ENCODE data around the gene PLXNB3.
"Not testable (repeated sequence)": the region's sequence is repeated elsewhere in the genome, so short reads cannot be mapped to it uniquely, and the experiment has no call there.

PLXNB3 gene

DNA sequence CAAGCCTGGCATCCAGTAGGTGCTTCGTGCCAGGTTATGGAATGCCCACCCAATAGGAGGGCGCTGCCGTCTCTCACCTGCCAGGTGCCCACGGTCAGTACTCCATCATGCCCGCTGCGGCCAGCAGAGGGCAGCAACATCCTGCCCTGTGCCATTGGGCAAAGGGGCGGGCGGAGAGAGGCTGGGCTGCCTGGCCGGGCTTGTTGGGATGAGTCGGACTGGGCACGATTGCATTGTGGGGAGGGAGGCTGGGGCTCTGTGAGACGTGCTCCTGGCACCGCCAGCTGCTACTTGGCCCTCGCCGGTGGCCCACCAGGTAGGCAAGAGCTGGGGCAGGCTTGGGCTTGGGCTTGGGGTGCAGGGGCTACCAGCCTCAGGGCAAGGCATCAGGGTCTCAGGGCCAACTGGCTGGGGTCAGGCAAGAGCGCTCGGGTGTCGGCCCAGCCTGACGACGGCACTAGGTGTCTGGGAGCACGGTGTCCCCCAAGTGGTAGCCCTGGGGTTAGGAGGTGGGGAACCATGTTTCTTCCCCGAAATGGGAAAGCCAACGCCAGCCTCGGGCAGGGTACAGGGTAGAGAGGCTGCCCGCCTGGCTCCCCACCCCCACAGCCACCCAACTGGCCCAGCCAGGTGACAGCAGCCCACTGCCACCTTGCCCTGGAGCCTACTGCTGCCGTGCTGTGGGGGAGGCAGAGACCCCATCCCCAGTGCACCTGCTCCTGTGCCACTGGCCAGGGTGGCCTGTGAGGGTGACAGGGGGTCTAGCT, at the start of gene PLXNB3:
TSS of gene PLXNB3 (plus strand) at position 261 of the 767 bp plus-strand sequence. CDS start 1,287 bp downstream, outside the sequence.
- peak; percentile 78 for DNase-seq

DNA sequence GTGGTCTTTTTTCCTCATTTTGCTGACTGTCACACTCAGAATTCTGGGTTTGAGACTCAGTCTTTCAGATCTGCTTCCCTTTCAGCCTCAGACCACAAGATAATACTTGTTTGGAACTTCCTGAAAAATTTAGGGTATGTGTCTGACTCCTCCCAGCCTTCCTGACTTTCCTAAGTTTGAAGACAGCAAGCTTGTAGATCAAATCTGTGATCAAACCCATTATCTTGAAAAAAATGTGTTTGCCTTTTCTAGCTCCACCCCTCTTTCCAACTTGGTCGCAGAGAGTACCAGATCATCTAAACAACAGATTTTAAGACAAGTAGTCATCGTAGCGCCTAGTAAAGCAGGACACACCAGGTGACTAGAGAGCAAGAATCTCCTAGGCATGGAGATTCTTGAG, 49.8 kb upstream of the PLXNB3 start:
- no peak for DNase-seq

DNA sequence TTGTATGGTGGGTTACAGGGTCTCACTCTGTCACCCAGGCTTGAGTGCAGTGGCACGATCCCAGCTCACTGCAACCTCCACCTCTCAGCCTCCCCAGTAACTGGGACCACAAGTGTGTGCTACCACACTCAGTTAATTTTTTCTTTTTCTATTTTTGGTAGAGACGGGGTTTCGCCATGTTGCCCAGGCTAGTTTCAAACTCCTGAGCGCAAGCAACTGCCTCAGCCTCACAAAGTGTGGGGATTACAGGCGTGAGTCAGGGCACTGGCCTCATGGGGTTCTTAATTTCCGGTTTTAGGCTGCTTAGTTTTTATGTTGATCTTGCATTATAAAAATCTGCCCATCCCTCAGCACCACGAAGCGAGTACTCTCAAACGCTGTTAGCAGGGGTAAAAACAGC, 46.6 kb upstream of the PLXNB3 start:
- no peak for DNase-seq

DNA sequence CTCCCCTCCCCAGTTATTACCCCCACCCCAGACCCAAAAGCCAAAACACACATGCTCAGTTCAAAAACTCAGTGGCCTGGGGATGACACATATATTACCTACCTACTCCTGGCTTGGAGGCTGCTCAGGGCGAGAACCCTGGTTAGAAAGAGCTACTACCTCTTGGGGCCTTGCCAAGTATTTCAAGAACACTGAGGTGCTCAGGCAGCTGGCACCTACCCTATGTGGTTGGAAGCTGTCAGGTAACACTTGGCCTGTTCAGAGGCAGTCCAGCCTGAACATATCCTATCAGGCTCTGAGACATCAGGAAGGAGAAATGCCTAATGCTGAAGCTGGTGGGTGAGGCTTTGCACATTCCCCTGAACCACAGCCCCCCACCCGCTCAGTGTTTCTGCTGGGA, 44.8 kb upstream of the PLXNB3 start:
- DNase-seq = no peak

DNA sequence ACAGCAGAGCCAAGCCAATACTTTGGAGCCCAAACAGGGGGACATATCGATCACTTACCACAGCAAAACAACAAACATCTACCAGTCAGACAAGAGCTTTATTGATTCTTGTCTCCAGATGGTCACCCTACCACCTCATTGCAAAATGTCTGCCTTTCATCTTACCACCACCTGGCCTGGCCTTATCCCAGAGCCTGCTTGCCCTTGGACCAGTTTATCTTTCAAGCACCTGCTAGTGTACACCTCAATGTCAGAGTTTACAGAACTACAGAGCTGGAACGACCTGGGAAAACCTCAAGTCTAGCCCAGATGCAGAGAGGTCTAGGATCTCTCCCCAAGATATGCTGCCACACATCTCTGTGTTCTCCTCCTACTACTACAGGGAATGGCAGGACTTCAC, 44.3 kb upstream of the PLXNB3 start:
- DNase-seq = no peak

DNA sequence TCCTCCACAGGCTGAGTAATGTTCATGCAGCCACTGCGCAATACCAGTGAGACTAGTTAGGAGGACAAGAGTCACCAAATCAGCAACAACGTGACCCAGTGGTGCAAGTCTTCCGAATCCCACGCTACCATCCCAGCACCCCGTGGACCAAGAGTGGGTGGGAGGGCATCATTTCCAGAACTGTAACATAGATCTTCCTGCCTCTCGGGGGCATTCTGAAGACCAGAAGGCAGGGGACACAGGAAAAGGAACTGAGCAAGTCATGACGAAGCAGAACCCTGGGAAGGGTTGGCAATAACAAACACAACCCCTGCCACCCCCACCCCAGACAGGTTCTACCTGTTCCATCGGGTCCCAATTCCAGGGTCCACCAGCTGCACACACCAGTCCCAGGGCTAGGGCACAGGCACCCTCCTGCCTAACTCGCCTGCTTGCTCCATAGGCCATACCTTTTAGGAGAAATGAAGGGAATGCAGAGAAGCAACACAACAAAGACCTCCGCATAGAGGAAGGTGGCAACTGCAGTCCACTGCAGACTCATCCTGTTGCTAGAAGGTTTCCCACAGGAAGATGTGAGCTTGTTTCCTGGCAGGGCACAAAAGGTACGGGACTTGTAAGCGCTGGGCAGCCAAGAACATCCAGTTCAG, 41.2 kb upstream of the PLXNB3 start:
- DNase-seq = no peak

DNA sequence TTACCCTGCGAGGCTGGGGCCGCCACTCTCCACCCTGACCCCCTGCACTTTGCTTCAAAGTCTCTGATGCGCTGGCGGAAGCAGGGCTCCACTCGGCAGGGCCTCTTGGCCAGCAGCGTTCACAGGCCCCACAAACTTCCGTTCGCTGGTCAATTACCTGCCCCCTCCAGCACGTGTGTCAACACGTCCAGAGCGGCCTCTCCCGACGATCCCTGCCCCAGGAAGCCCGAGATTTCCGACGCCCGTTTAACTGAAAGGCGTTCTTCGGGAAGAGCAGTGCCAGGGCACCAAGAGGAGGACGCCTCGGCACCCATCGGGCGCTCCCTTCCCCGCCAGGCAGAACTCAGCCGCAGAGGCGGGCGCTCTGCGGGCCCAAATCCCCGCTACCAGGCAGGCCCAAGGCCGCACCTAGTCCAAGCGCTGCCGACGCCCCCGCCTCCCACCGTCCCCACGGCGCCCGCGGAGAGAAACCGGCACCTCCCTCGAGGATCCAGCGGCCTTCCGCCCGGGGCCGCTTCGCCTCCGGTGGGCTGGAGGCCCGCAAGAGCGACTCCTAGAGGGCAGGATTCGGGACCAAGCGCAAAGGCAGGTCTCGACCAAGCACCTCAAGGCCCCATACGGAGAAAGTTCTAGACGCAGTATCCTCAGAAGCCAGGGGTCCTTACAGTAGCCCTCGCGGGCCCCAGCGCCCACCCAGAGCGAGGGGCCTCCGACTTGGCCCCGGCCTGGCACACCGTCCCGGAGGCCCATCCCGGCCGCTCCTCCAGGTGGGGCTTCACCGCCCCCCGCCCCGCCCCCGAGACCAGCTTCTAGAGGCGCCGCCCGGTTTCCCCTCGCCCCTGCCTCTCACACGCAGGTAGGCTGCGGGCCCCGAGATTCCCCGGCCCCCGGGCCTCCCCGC, 40.4 kb upstream of the PLXNB3 start:
- peak; percentile 38 for DNase-seq

DNA sequence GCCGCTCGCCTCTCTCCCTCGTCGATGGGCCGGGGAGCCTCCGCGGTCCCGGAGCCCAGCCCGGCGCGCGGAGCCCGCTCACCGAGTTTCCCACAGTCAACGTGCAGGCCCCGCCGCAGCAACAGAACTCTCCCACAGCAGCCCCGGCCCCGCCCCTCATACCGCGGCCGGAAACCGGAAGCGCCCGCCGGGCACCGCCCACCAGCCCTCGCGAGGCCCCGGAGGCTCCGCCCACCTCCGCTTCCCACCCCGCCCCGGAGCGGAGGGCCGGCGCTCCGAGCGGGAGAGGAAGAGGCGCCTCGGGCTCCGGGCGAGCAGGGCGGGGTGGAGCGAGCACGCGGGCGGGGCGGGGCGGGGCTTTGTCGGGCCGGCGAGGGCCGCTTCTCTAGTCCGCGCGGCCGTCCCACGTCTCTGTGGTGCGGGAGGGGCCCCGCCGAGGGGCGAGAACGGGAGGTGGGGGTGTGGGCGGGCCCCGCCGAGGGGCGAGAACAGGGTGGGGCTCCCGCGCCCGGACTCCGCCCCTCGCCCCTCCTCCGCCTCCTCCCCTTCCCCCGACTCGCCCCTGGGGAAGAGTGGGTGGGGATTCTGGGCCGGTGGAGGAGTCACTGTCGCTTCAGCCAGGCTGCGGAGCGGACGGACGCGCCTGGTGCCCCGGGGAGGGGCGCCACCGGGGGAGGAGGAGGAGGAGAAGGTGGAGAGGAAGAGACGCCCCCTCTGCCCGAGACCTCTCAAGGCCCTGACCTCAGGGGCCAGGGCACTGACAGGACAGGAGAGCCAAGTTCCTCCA, 39.6 kb upstream of the PLXNB3 start, which contains the start of the genes ABCD1 and BCAP31:
TSS of gene ABCD1 (plus strand) at position 605 of the 787 bp plus-strand sequence. CDS start 411 bp downstream, outside the sequence.
TSS of gene BCAP31 (minus strand) at position 136 of the 787 bp plus-strand sequence. CDS start 1,143 bp downstream, outside the sequence.
- peak; percentile 93 for DNase-seq

DNA sequence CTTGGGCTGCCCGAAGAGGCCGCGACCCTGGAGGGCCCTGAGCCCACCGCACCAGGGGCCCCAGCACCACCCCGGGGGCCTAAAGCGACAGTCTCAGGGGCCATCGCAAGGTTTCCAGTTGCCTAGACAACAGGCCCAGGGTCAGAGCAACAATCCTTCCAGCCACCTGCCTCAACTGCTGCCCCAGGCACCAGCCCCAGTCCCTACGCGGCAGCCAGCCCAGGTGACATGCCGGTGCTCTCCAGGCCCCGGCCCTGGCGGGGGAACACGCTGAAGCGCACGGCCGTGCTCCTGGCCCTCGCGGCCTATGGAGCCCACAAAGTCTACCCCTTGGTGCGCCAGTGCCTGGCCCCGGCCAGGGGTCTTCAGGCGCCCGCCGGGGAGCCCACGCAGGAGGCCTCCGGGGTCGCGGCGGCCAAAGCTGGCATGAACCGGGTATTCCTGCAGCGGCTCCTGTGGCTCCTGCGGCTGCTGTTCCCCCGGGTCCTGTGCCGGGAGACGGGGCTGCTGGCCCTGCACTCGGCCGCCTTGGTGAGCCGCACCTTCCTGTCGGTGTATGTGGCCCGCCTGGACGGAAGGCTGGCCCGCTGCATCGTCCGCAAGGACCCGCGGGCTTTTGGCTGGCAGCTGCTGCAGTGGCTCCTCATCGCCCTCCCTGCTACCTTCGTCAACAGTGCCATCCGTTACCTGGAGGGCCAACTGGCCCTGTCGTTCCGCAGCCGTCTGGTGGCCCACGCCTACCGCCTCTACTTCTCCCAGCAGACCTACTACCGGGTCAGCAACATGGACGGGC, 38.8 kb upstream of the PLXNB3 start:
- DNase-seq = peak; percentile 44

DNA sequence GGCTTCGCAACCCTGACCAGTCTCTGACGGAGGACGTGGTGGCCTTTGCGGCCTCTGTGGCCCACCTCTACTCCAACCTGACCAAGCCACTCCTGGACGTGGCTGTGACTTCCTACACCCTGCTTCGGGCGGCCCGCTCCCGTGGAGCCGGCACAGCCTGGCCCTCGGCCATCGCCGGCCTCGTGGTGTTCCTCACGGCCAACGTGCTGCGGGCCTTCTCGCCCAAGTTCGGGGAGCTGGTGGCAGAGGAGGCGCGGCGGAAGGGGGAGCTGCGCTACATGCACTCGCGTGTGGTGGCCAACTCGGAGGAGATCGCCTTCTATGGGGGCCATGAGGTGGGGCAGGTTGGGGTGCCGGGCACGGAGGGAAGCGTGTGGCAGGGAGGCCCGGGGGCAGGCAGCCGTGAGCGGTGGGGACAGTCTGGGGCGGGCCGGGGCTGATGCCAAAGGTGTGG, 38.2 kb upstream of the PLXNB3 start:
- DNase-seq = no peak

DNA sequence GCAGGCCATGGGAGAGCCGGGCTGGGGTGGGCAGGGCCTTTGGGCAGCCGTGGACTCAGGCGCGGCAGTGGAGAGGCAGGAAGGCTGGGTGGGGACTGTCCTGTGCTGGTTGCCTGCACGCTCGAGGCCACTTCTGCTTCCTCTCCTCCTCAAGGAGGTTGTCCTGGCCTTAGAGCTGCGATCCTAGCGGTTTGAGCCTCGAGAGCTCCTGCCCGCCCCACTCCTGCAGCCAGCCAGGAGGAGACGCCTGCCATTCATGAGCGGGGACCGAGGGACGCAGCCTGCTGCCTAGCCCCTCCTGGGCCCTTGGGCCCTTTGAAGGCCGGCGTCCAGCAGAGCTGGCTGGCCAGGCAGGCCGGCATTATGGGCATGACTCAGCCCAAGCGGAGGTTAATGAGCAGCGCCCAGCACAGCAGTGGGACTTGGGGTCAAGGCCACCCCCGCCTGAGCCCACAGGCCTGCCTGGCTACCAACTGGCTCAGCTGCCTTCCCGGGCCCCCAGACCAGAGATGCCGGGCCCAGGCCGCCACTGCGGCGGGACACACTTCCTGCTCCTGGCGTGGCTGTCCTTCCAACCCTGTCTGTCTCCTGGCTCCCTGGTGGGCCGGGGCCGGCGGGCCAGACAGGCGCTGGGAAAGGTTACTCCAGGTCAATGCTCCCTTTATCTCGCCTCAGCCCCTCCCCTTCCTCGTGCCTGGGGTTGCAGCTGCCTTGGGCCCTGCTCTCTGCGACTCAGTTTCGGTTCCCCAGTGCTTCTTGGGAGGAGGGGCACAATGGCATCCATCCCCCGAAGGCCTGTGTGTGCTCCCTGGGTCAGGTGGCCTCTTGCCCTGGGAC, 37.5 kb upstream of the PLXNB3 start:
- DNase-seq = peak; percentile 71

DNA sequence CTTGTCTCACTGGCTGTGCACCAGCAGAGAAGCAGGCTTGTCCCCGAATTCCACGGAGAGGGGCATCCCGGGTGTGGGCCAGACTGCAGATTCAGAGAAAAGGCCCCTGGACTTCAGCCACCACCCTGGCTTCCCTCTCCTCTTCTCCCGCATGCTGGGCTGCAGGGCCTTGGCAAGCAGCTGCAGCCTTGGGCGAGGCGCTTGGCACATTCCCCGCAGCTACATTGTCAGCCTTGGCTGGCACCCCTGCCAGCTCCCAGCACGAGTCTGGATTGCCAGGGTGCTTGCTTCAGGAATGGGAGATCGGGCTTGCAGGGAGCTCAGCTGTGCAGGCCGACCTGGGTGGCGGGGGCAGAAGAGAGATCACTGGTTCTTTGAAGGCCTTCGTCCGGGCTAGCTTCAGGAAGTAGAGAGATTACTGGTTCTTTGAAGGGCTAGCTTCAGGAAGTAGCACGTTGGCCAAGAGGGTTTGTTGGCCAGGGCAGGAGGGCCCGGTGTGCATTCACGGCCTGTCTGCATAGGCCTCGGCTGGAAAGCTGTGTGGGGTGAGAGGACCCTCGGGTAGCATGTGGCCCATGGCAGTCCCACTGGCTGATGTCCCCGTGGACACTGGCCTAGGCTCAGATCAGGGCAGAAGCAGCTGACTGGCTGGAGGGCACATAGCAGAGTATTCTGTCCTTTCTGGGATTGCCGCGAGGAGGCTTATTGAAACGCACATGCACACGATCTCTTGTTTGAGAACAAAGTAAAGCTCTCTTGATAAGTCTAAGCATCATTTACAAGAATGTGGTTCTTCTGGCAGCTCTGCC, 36.7 kb upstream of the PLXNB3 start:
- peak; percentile 63 for DNase-seq

DNA sequence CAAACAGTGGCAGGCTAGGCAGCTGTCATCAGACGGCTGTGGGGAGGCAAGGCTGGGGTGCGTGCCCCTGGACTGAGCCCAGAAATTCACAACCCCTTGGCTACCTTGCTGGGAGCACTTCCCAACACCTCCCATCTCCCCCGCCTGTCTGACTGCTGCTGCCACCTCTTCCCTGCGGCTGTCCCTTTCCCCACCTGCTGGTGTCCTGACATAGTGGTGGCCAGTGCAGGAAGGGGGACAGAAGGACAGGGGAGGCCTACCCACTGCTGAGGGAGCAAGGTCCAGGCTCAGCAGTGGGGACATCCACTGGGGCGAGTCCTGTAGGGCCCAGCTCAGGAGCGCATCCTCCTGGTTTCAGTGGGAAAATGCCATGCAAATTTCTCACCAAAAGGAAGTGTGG, 36.0 kb upstream of the PLXNB3 start:
- DNase-seq = no peak

DNA sequence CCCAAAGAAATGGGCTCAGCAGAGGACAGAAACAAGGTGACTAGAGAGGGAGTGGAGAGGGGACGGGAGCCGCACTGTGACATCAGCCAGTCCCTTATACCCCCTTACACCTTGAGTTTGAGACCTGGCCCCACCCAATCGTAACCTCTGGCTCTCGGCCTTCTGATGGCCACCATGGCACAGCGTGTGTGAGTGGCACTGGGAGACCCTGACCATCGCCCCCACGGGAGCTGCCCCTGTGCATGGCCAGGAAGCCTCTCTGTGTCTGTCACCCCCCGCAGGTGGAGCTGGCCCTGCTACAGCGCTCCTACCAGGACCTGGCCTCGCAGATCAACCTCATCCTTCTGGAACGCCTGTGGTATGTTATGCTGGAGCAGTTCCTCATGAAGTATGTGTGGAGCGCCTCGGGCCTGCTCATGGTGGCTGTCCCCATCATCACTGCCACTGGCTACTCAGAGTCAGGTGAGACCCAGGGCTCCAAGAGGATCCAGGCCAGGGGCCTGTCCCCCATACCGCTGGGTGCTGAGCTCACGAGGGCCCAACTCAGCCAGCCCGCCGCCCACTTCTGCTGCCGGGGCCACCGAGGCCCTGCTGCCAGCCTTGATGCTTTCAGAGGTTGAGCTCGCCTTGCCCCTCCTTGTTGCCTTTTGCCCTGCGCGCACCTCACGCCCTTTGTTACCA, 35.0 kb upstream of the PLXNB3 start:
- no peak for DNase-seq

DNA sequence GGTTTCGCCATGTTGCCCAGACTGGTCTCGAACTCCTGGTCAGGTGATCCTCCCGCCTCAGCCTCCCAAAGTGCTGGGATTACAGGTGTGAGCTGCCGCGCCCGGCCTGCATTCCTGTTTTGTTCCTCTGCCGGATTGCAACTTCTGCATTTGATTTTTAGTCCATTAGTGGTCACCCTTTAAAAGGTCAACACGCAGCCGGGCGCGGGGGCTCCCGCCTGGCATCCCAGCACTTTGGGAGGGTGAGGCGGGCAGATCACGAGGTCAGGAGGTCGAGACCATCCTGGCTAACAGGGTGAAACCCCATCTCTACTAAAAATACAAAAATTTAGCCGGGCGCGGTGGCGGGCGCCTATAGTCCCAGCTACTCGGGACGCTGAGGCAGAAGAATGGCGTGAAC, 33.9 kb upstream of the PLXNB3 start:
- DNase-seq = not testable (repeated sequence)

DNA sequence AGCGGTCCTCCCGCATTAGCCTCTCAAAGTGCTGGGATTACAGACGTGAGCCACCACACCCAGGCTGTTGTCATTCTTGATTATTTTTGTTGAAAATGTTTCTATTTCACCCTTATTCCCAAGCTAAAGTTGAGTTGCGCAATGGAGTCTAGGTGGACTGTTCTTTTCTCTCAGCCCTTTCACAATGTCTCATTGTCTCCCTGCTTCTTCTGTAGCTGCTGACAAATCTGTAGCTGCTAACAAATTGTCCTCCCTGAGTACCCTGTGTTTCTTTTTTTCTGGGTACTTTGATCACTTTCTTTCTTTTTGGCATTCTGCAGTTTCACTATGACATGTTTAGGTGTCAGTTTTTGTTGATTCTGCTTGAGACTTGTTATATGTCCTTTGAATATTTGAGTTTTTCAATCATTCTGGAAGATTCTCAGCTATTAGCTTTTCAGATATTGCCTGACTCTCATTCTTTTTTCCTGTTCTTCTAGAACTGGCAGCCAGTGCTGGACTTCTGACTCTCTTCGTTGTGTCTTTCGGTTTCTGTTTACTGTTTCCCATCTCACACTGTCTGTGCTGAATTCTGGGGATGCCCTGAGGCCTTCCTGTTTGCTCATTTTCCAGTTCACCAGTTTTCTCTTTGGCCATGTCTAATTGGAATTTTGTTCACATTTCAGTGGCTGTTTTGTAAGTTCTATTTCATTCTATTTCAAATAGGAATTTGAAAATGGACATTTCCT, 32.8 kb upstream of the PLXNB3 start:
- no peak for DNase-seq

DNA sequence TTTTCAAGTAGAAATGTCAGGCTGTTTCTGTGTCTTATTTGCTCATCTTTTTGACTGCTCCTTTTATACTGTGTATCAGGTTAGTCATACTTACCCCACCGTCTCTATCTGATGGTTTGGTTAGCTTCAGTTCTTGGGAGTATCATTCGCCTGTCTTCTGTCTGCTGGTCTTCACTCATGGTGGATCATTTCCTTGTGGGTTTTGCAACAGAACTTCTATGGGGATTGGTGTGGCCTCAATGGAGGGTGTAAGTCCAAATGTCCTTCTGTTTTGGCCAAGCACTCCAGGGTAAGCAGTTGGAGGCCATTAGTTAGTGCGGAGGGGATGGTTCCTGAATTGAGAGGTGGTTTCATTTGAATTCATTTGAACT, 32.2 kb upstream of the PLXNB3 start:
- no peak for DNase-seq

DNA sequence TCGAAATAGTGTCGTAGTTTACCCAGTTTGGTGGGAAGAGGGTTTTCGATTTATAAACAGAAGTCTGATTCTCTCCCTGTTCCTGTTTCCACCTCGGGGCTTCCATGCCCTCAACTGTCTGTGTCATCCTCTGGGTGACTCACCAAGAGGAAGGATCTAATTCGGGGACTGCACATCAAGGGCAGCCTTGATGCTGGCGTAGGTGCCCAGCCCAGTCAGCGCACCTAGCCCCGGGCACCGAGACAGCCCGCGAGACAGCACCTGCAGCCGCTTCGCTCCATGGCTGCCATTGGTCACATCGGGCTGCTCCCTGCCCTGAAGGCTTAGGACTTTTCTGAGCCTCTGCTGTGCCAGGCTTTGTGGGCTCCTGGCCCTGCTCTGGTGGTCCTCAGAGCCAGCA, 31.6 kb upstream of the PLXNB3 start:
- no peak for DNase-seq

Measured in femur (tissue), 1 donor.